ENCODE results near the gene FGD4. TPM values are rescaled to one million over a fixed set of nuclear protein-coding genes. Genes with fewer than 3 reads are reported as not detected.

The FGD4 gene
- total and polyA plus RNA-seq, 4 donors = 4.8 to 64.6 (median 24.2) TPM

DNA sequence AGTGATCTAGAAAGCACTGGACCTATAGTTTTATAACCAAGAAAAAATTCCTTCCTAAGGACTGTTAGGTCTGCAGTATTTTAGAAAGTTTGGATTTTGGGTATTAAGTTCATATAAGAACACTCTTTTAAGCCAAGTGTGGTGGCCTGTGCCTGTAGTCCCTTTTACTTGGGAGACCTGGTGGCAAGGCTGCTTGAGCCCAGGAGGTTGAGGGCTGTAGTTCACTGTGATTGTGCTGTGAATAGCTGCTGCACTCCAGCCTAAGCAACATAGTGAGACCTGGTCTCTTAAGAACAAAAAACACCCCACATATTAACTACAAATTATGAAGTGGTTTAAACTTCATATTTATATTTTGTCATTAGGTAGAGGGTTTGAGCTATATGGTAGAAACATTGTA is 289.4 kb downstream of the FGD4 start:
- no peaks in the 10 kb centered on the region for H3K27me3 ChIP-seq (ENCODE audit: control insufficient read depth in 3 of 3, insufficient read depth in 3 of 3, low read length in 2 of 3)
- H3K4me1 ChIP-seq (ENCODE audit: control insufficient read depth in 5 of 5, insufficient read depth in 5 of 5, low read length in 5 of 5) = peaks cover 0 to 10% (median 0%) of the 10 kb centered on the region in 5 donors
- DNase-seq = no peak
- TF ChIP-seq, protein P1, sequence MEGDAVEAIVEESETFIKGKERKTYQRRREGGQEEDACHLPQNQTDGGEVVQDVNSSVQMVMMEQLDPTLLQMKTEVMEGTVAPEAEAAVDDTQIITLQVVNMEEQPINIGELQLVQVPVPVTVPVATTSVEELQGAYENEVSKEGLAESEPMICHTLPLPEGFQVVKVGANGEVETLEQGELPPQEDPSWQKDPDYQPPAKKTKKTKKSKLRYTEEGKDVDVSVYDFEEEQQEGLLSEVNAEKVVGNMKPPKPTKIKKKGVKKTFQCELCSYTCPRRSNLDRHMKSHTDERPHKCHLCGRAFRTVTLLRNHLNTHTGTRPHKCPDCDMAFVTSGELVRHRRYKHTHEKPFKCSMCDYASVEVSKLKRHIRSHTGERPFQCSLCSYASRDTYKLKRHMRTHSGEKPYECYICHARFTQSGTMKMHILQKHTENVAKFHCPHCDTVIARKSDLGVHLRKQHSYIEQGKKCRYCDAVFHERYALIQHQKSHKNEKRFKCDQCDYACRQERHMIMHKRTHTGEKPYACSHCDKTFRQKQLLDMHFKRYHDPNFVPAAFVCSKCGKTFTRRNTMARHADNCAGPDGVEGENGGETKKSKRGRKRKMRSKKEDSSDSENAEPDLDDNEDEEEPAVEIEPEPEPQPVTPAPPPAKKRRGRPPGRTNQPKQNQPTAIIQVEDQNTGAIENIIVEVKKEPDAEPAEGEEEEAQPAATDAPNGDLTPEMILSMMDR (IDR thresholded peaks at IDR 0.05; ENCODE audit: control extremely low read depth, extremely low read depth) = no peak
- H3K27ac ChIP-seq (ENCODE audit: low read depth in 1 of 2, low read length in 1 of 2) = no peak overlapping the region
- ATAC-seq (ENCODE audit: insufficient read depth, low FRiP score) = no peak
- no peaks in the 10 kb centered on the region for H3K9me3 ChIP-seq (ENCODE audit: control insufficient read depth in 4 of 4, insufficient read depth in 3 of 4, low read length in 3 of 4)
- H3K4me3 ChIP-seq = no peak overlapping the region
- H3K9ac ChIP-seq (ENCODE audit: insufficient read depth in 1 of 2, low read length in 2 of 2) = no peak overlapping the region
- peaks cover 0 to 4% (median 1%) of the 10 kb centered on the region in 4 donors for H3K36me3 ChIP-seq (ENCODE audit: control insufficient read depth in 4 of 4, insufficient read depth in 4 of 4, low read length in 4 of 4)

DNA sequence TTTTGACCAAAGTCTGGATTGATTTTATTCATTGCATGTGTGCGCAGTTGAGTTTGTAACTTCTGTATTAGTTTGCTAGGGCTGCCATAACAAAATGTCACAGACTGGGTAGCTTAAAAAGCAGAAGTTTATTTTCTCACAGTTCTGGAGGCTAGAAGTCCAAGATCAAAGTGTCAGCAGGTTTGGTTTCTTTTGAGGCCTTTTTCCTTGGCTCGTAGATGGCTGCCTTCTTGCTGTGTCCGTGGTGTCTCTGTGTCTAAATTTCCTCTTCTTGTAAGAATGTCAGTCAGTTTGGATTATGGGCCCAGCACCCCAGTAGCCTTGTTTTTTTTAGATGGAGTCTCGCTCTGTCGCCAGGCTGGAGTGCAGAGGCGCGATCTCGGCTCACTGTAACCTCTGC is 291.6 kb downstream of the FGD4 start:
- H3K27ac ChIP-seq (ENCODE audit: low read depth in 1 of 2, low read length in 1 of 2) = no peak overlapping the region
- 89 to 97% methylated on average over 8 of the region's 8 CpGs for WGBS, 2 donors
- no peaks in the 10 kb centered on the region for H3K27me3 ChIP-seq (ENCODE audit: control insufficient read depth in 3 of 3, insufficient read depth in 3 of 3, low read length in 2 of 3)
- peaks cover 0 to 3% (median 1%) of the 10 kb centered on the region in 4 donors for H3K36me3 ChIP-seq (ENCODE audit: control insufficient read depth in 4 of 4, insufficient read depth in 4 of 4, low read length in 4 of 4)
- DNase-seq = no peak
- no peak overlapping the region for H3K9ac ChIP-seq (ENCODE audit: insufficient read depth in 1 of 2, low read length in 2 of 2)
- H3K4me1 ChIP-seq (ENCODE audit: control insufficient read depth in 5 of 5, insufficient read depth in 5 of 5, low read length in 5 of 5) = peaks cover 0 to 10% (median 0%) of the 10 kb centered on the region in 5 donors
- no peaks in the 10 kb centered on the region for H3K9me3 ChIP-seq (ENCODE audit: control insufficient read depth in 4 of 4, insufficient read depth in 3 of 4, low read length in 3 of 4)
- TF ChIP-seq, protein P1 (IDR thresholded peaks at IDR 0.05; ENCODE audit: control extremely low read depth, extremely low read depth) = no peak
- no peak overlapping the region for H3K4me3 ChIP-seq
- ATAC-seq (ENCODE audit: insufficient read depth, low FRiP score) = no peak

- H3K4me3 ChIP-seq = no peak overlapping the region
- ATAC-seq (ENCODE audit: insufficient read depth, low FRiP score) (no peak), DNase-seq (no peak)
- H3K36me3 ChIP-seq (ENCODE audit: control insufficient read depth in 4 of 4, insufficient read depth in 4 of 4, low read length in 4 of 4) = peaks cover 0 to 3% (median under 1%) of the 10 kb centered on the region in 4 donors
- no peaks in the 10 kb centered on the region for H3K9me3 ChIP-seq (ENCODE audit: control insufficient read depth in 4 of 4, insufficient read depth in 3 of 4, low read length in 3 of 4)
- peaks cover 0 to 10% (median 0%) of the 10 kb centered on the region in 5 donors for H3K4me1 ChIP-seq (ENCODE audit: control insufficient read depth in 5 of 5, insufficient read depth in 5 of 5, low read length in 5 of 5)
- WGBS, 2 donors = 82 to 88% methylated on average over 1 of the region's 1 CpG
- TF ChIP-seq, protein P1 (IDR thresholded peaks at IDR 0.05; ENCODE audit: control extremely low read depth, extremely low read depth) = no peak
- H3K27me3 ChIP-seq (ENCODE audit: control insufficient read depth in 3 of 3, insufficient read depth in 3 of 3, low read length in 2 of 3) = no peaks in the 10 kb centered on the region
- no peak overlapping the region for H3K27ac ChIP-seq (ENCODE audit: low read depth in 1 of 2, low read length in 1 of 2)
- H3K9ac ChIP-seq (ENCODE audit: insufficient read depth in 1 of 2, low read length in 2 of 2) = no peak overlapping the region
These were observed 293.0 kb downstream of the FGD4 start for GRCh38 chr12:32692358-32692757.

GRCh38 chr12:32693036-32693435 is 293.7 kb downstream of the FGD4 start:
- Histone ChIP-seq H3K27ac (ENCODE audit: low read depth in 1 of 2, low read length in 1 of 2) (no peak overlapping the region), H3K27me3 (ENCODE audit: control insufficient read depth in 3 of 3, insufficient read depth in 3 of 3, low read length in 2 of 3) (no peaks in the 10 kb centered on the region), H3K9ac (ENCODE audit: insufficient read depth in 1 of 2, low read length in 2 of 2) (no peak overlapping the region), H3K9me3 (ENCODE audit: control insufficient read depth in 4 of 4, insufficient read depth in 3 of 4, low read length in 3 of 4) (no peaks in the 10 kb centered on the region), H3K4me1 (ENCODE audit: control insufficient read depth in 5 of 5, insufficient read depth in 5 of 5, low read length in 5 of 5) (peaks cover 0 to 11% (median 0%) of the 10 kb centered on the region in 5 donors), H3K4me3 (no peak overlapping the region), H3K36me3 (ENCODE audit: control insufficient read depth in 4 of 4, insufficient read depth in 4 of 4, low read length in 4 of 4) (peaks cover 0 to 3% (median under 1%) of the 10 kb centered on the region in 4 donors)
- no peak for DNase-seq
- 59 to 90% methylated on average over 1 of the region's 1 CpG for WGBS, 2 donors
- TF ChIP-seq, protein P1 (IDR thresholded peaks at IDR 0.05; ENCODE audit: control extremely low read depth, extremely low read depth) = no peak
- no peak for ATAC-seq (ENCODE audit: insufficient read depth, low FRiP score)

Measured in lung (tissue), 12 donors.